GM18505 (cell line): ENCODE results near the gene NEMP2.

Source experiments
- ATAC-seq: cut with Tn5 transposase; IDR thresholded peaks from one replicate; pipeline ENCODE4 v1.9.1; 2021; ENCODE audit not compliant: unreplicated experiment
- POLR2A ChIP-seq: IDR thresholded peaks from 4 replicates; pipeline ENCODE4 v1.6.1; 2011; ENCODE audit warnings: borderline replicate concordance; ENCODE audit not compliant: insufficient read depth, insufficient read length; ENCODE audit errors: extremely low read depth

NEMP2 gene

DNA sequence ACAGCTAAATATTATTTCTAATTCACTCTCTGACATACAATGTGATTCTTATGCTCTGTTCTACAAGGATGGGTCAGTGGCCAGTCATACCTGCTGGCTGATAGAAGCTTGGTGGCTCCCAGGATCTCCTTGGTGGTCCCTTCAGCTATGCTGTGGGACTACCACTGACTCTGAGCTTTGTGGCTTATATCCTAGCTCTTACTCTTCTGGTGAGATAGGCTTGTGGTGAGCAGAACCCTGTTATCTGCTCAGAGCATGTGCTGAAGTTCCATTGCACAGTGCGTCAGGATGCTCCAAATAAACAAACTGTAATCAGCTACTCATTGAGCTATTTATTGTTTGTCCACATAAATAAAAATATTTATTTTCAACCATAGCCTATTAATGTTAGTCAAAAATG lies 74.6 kb downstream of the NEMP2 start:
- ATAC-seq, result no peak

GRCh38 chr2:190458352-190459107 lies 76.0 kb downstream of the NEMP2 start:
- no peak for TF ChIP-seq POLR2A
- ATAC-seq, result no peak

More for the DNA sequence above, 74.6 kb downstream of the NEMP2 start:
- TF ChIP-seq POLR2A, result no peak

- no peak for TF ChIP-seq POLR2A
- ATAC-seq, result no peak
These were observed 77.3 kb downstream of the NEMP2 start for GRCh38 chr2:190457256-190457655.

GRCh38 chr2:190456833-190457232 lies 77.7 kb downstream of the NEMP2 start:
- no peak for ATAC-seq

DNA sequence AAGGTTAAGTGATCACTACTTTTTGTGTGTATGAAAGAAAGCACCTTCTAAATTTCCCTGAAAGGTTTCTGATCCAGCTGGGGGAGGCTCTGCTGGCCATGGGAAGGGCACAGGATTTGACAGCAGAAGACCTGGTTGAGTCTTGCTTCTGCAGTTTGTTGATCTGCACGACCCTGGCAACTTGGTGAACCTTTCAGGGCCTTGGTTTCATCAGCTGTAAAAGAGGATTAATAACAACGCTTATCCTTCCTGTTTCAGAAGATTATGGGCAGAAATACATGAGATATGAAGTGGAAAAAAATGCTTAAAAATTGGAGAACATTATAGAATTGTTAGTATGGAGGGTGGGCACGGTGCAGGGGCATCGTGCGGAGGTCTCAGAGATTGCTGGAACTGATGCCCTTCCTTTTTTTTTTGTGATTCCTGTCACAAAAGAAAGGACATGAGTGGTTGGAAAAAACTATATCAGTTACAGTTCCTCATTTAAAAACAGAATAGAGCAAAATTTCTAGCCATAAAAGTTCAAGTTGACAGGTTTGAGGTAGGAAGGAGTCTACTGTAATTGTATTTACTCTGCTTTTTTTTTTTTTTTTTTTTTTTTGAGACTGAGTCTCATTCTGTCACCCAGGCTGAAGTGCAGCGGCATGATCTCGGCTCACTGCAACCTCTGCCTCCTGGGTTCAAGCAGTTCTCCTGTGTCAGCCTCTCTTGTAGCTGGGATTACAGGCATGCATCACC lies 79.0 kb downstream of the NEMP2 start:
- no peak for TF ChIP-seq POLR2A

More at GRCh38 chr2:190456833-190457232, 77.7 kb downstream of the NEMP2 start:
- TF ChIP-seq POLR2A, result no peak

GRCh38 chr2:190454795-190455194 lies 79.7 kb downstream of the NEMP2 start:
- TF ChIP-seq POLR2A, result no peak
- ATAC-seq, result no peak

More for the DNA sequence above, 79.0 kb downstream of the NEMP2 start:
- ATAC-seq, result no peak
